H9 (cell line): Measurements from ENCODE around the gene KRT5. TPM values are rescaled to one million over a fixed set of nuclear protein-coding genes. Genes with fewer than 3 reads are reported as not detected.

ENCODE experiments used
- DNase-seq: peaks from one replicate; pipeline ENCODE4 v3.0.0-alpha.2; 2017
- H2AFZ ChIP-seq: one replicate; pipeline ENCODE4 v1.6.1; 2013; ENCODE audit warnings: mild to moderate bottlenecking, low read length, control low read depth, moderate library complexity
- H2AK5ac ChIP-seq: 2 replicates; pipeline ENCODE4 v1.6.1; 2013; ENCODE audit warnings: low read length, control low read depth, mixed read lengths; ENCODE audit not compliant: insufficient read length
- H2BK120ac ChIP-seq: one replicate; pipeline ENCODE4 v1.6.1; 2013; ENCODE audit warnings: low read depth, mild to moderate bottlenecking, low read length, control low read depth, inconsistent platforms; ENCODE audit not compliant: poor library complexity, severe bottlenecking
- H2BK12ac ChIP-seq: 2 replicates; pipeline ENCODE4 v1.6.1; 2013; ENCODE audit warnings: low read length, control low read depth, mixed read lengths, low read depth; ENCODE audit not compliant: insufficient read length
- H2BK15ac ChIP-seq: 2 replicates; pipeline ENCODE4 v1.6.1; 2013; ENCODE audit warnings: low read depth, low read length, control low read depth
- H2BK20ac ChIP-seq: one replicate; pipeline ENCODE4 v1.6.1; 2013; ENCODE audit warnings: low read depth, mild to moderate bottlenecking, low read length, control low read depth, inconsistent platforms; ENCODE audit not compliant: poor library complexity, severe bottlenecking
- H2BK5ac ChIP-seq: 2 replicates; pipeline ENCODE4 v1.6.1; 2013; ENCODE audit warnings: low read length, control low read depth, mixed read lengths; ENCODE audit not compliant: insufficient read length
- H3K14ac ChIP-seq: 2 replicates; pipeline ENCODE4 v1.6.1; 2013; ENCODE audit warnings: low read length, control low read depth; ENCODE audit not compliant: insufficient read depth
- H3K18ac ChIP-seq: 2 replicates; pipeline ENCODE4 v1.6.1; 2013; ENCODE audit warnings: low read depth, mild to moderate bottlenecking, mixed read lengths, low read length, control low read depth; ENCODE audit not compliant: insufficient read length
- H3K23ac ChIP-seq: 2 replicates; pipeline ENCODE4 v1.6.1; 2013; ENCODE audit warnings: low read length, control low read depth, mixed read lengths, low read depth; ENCODE audit not compliant: insufficient read length
- H3K23me2 ChIP-seq: 2 replicates; pipeline ENCODE4 v1.6.1; 2013; ENCODE audit warnings: low read depth, mild to moderate bottlenecking, mixed read lengths, low read length, control low read depth; ENCODE audit not compliant: insufficient read length, poor library complexity, severe bottlenecking
- H3K27ac ChIP-seq: 2 replicates; pipeline ENCODE4 v1.5.1; 2013; ENCODE audit warnings: low read length, control low read depth, mixed read lengths, low read depth; ENCODE audit not compliant: insufficient read length
- H3K27me3 ChIP-seq: 2 replicates; pipeline ENCODE4 v1.6.1; 2013; ENCODE audit warnings: low read length, control low read depth, inconsistent platforms; ENCODE audit not compliant: insufficient read depth
- H3K4ac ChIP-seq: 2 replicates; pipeline ENCODE4 v1.6.1; 2013; ENCODE audit warnings: low read depth, mild to moderate bottlenecking, control low read depth, inconsistent platforms, low read length, moderate library complexity
- H3K4me1 ChIP-seq: 2 replicates; pipeline ENCODE4 v1.6.1; 2013; ENCODE audit warnings: low read length, control low read depth, inconsistent platforms; ENCODE audit not compliant: insufficient read depth
- H3K4me2 ChIP-seq: 2 replicates; pipeline ENCODE4 v1.6.1; 2013; ENCODE audit warnings: low read length, control low read depth, mixed read lengths; ENCODE audit not compliant: insufficient read length, insufficient read depth
- H3K56ac ChIP-seq: 2 replicates; pipeline ENCODE4 v1.6.1; 2013; ENCODE audit warnings: low read depth, mild to moderate bottlenecking, mixed read lengths, low read length, control low read depth; ENCODE audit not compliant: insufficient read length
- H3K79me1 ChIP-seq: 2 replicates; pipeline ENCODE4 v1.6.1; 2013; ENCODE audit warnings: low read depth, mild to moderate bottlenecking, moderate library complexity, low read length, control low read depth, inconsistent platforms; ENCODE audit not compliant: insufficient read depth, poor library complexity, severe bottlenecking
- H3K79me2 ChIP-seq: 2 replicates; pipeline ENCODE4 v1.6.1; 2013; ENCODE audit warnings: low read length, control low read depth, inconsistent platforms; ENCODE audit not compliant: insufficient read depth
- H3K9ac ChIP-seq: 2 replicates; pipeline ENCODE4 v1.6.1; 2013; ENCODE audit warnings: low read length, control low read depth, mixed read lengths; ENCODE audit not compliant: insufficient read length; ENCODE audit errors: extremely low read depth
- H3K9me3 ChIP-seq: one replicate; pipeline ENCODE4 v1.6.1; 2013; ENCODE audit warnings: low read depth, low read length, inconsistent platforms; ENCODE audit not compliant: control insufficient read depth
- H3T11ph ChIP-seq: one replicate; pipeline ENCODE4 v1.6.1; 2013; ENCODE audit warnings: mild to moderate bottlenecking, low read length, control low read depth, inconsistent platforms
- H4K20me1 ChIP-seq: one replicate; pipeline ENCODE4 v1.6.1; 2013; ENCODE audit not compliant: control insufficient read depth, insufficient read length, insufficient read depth
- H4K5ac ChIP-seq: 2 replicates; pipeline ENCODE4 v1.6.1; 2013; ENCODE audit warnings: low read depth, mild to moderate bottlenecking, mixed read lengths, low read length, control low read depth; ENCODE audit not compliant: insufficient read length
- H4K8ac ChIP-seq: replicated peaks from 2 replicates; pipeline ENCODE4 v1.6.1; 2013; ENCODE audit warnings: low read length, control low read depth, mixed read lengths, low read depth; ENCODE audit not compliant: insufficient read length
- H4K91ac ChIP-seq: 2 replicates; pipeline ENCODE4 v1.6.1; 2013; ENCODE audit warnings: low read depth, mild to moderate bottlenecking, moderate library complexity, mixed read lengths, low read length, control low read depth; ENCODE audit not compliant: insufficient read length
- H3K27ac Mint-ChIP-seq, 3 experiments: 2 replicates in 2 of 3; 3 replicates in 1 of 3; pipeline ENCODE4 v1.8.0; 2020 to 2021; ENCODE audit warnings: mixed read lengths in 3 of 3, mild to moderate bottlenecking in 1 of 3, moderate library complexity in 1 of 3
- H3K27me3 Mint-ChIP-seq: 2 replicates; pipeline ENCODE4 v1.8.0; 2021; ENCODE audit warnings: low read depth, mild to moderate bottlenecking, moderate library complexity, mixed read lengths
- H3K36me3 Mint-ChIP-seq, 3 experiments: 2 replicates in 2 of 3; 3 replicates in 1 of 3; pipeline ENCODE4 v1.8.0; 2020 to 2021; ENCODE audit warnings: low read depth in 3 of 3, mixed read lengths in 3 of 3; ENCODE audit not compliant: insufficient read depth in 1 of 3
- H3K4me1 Mint-ChIP-seq, 2 experiments: 2 replicates each; pipeline ENCODE4 v1.8.0; 2020; ENCODE audit warnings: mixed read lengths in 2 of 2
- H3K4me3 Mint-ChIP-seq, 2 experiments: 2 replicates in 1 of 2; 3 replicates in 1 of 2; pipeline ENCODE4 v1.8.0; 2020 to 2021; ENCODE audit warnings: mild to moderate bottlenecking in 2 of 2, mixed read lengths in 2 of 2, moderate library complexity in 1 of 2
- H3K9me3 Mint-ChIP-seq, 2 experiments: 2 replicates in 1 of 2; 3 replicates in 1 of 2; pipeline ENCODE4 v1.8.0; 2020; ENCODE audit warnings: mild to moderate bottlenecking in 2 of 2, mixed read lengths in 2 of 2, moderate library complexity in 1 of 2
- WGBS: extraction: QIAGEN DNeasy Blood & Tissue Kit; methylation state at CpG from one replicate; pipeline ENCODE4 v1.1.7; 2013; ENCODE audit warnings: missing lambda C conversion rate, low lambda C conversion rate, mixed read lengths; ENCODE audit not compliant: insufficient read length; ENCODE audit errors: extremely low coverage; 5-methylcytosine and 5-hydroxymethylcytosine counted together
- total RNA-seq: library from RNA; stranded (reverse); gene quantifications from 2 replicates; pipeline ENCODE4 v1.2.1, GENCODE V29; 2021
- TF ChIP-seq, protein P1 (sequence below): fragments of 200-600 bp; sonication (generic); conservative IDR thresholded peaks from 3 replicates; pipeline ENCODE4 v1.8.0; 2021; ENCODE audit warnings: antibody characterized with exemption, mild to moderate bottlenecking

KRT5 gene
- total RNA-seq, 1 experiment from 2014 or later, result not detected

DNA sequence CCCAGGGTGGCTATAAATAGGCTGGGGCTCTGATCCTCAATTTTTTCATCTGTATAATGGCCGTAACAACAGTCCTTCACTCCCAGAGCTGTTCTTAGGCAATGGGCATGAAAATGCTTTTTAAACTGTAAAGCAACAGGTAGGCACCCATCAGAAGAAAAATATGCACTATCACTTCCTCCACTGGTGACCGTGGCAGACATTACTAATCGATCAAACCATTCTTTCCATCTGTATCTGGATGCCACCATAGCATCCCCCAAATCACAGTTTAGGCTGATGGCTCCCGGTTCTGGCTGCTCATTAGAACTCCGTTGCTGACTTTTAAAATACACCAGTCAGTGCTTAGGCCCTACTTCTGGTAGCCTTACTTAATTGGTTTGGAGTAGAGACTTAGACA is 21.5 kb upstream of the KRT5 start:
- Histone ChIP-seq H3K56ac (no peak overlapping the region), H3K4me1 (no peaks in the 10 kb centered on the region), H4K8ac (no peak overlapping the region), H2AK5ac (no peak overlapping the region), H2BK15ac (no peak overlapping the region), H2BK12ac (no peak overlapping the region), H3K18ac (no peak overlapping the region), H3K79me2 (no peaks in the 10 kb centered on the region), H3K9ac (no peak overlapping the region), H4K91ac (no peak overlapping the region), H3K79me1 (no peaks in the 10 kb centered on the region), H4K5ac (no peak overlapping the region), H3K14ac (no peak overlapping the region), H3K27me3 (no peaks in the 10 kb centered on the region), H4K20me1 (no peaks in the 10 kb centered on the region), H2BK120ac (no peak overlapping the region), H2BK5ac (no peak overlapping the region), H2BK20ac (no peak overlapping the region), H2AFZ (no peak overlapping the region), H3K23me2 (no peaks in the 10 kb centered on the region), H3K4me2 (no peak overlapping the region), H3K4ac (no peak overlapping the region), H3T11ph (no peak overlapping the region), H3K23ac (no peak overlapping the region), H3K27ac (no peak overlapping the region), H3K9me3 (no peaks in the 10 kb centered on the region)
- TF ChIP-seq, protein P1, sequence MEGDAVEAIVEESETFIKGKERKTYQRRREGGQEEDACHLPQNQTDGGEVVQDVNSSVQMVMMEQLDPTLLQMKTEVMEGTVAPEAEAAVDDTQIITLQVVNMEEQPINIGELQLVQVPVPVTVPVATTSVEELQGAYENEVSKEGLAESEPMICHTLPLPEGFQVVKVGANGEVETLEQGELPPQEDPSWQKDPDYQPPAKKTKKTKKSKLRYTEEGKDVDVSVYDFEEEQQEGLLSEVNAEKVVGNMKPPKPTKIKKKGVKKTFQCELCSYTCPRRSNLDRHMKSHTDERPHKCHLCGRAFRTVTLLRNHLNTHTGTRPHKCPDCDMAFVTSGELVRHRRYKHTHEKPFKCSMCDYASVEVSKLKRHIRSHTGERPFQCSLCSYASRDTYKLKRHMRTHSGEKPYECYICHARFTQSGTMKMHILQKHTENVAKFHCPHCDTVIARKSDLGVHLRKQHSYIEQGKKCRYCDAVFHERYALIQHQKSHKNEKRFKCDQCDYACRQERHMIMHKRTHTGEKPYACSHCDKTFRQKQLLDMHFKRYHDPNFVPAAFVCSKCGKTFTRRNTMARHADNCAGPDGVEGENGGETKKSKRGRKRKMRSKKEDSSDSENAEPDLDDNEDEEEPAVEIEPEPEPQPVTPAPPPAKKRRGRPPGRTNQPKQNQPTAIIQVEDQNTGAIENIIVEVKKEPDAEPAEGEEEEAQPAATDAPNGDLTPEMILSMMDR, result no peak
- H3K27me3 Mint-ChIP-seq, result peaks cover 6% of the 10 kb centered on the region; the same call in 1 of the 2 replicates
- H3K27ac Mint-ChIP-seq, result no peak overlapping the region
- H3K9me3 Mint-ChIP-seq, result no peaks in the 10 kb centered on the region
- no peak overlapping the region for H3K4me3 Mint-ChIP-seq
- no peaks in the 10 kb centered on the region for H3K36me3 Mint-ChIP-seq
- peaks cover 3 to 6% of the 10 kb centered on the region in 2 experiments; a peak in 3 of 4 replicates for H3K4me1 Mint-ChIP-seq
- no peak for DNase-seq
- no CpG with 5 or more reads among the region's 5 CpGs for WGBS
